Neural cell (in vitro differentiated cells): ENCODE results near the gene RGS7BP. TPM values are rescaled to one million over a fixed set of nuclear protein-coding genes. Genes with fewer than 3 reads are reported as not detected.

Source experiments
- H2AFZ ChIP-seq: fragments of 200-600, 300-800 bp; sonication (generic), shearing (Covaris generic); 2 replicates; pipeline ENCODE4 v1.6.0; 2014; ENCODE audit warnings: low read depth, mild to moderate bottlenecking, antibody characterized with exemption, low read length, moderate library complexity
- H3F3A ChIP-seq: fragments of 200-600 bp; shearing (Covaris generic); 2 replicates; pipeline ENCODE4 v1.6.1; 2016; ENCODE audit warnings: mild to moderate bottlenecking, moderate library complexity, mixed read lengths, antibody characterized with exemption, low read length; ENCODE audit not compliant: insufficient read depth, poor library complexity, severe bottlenecking
- H3K27ac ChIP-seq: fragments of 200-600, 300-800 bp; sonication (generic), shearing (Covaris generic); 2 replicates; pipeline ENCODE4 v1.5.1; 2014; ENCODE audit warnings: mild to moderate bottlenecking, low read length, moderate library complexity
- H3K27me3 ChIP-seq: fragments of 300-800, 200-600 bp; sonication (generic), shearing (Covaris generic); 2 replicates; pipeline ENCODE4 v1.6.0; 2014; ENCODE audit warnings: mild to moderate bottlenecking, low read depth, low read length, moderate library complexity; ENCODE audit not compliant: insufficient read depth
- H3K36me3 ChIP-seq: fragments of 300-800, 200-600 bp; sonication (generic), shearing (Covaris generic); 2 replicates; pipeline ENCODE4 v1.5.1; 2014; ENCODE audit warnings: mild to moderate bottlenecking, antibody characterized with exemption, low read length, moderate library complexity; ENCODE audit not compliant: insufficient read depth
- H3K4me2 ChIP-seq: fragments of 300-800, 200-600 bp; sonication (generic), shearing (Covaris generic); 2 replicates; pipeline ENCODE4 v1.6.0; 2014; ENCODE audit warnings: mild to moderate bottlenecking, low read length
- H3K4me3 ChIP-seq: fragments of 300-800, 200-600 bp; sonication (generic), shearing (Covaris generic); 2 replicates; pipeline ENCODE4 v1.5.1; 2014; ENCODE audit warnings: mild to moderate bottlenecking, low read length, moderate library complexity
- H3K79me2 ChIP-seq: fragments of 200-600 bp; shearing (Covaris generic); replicated peaks from 2 replicates; pipeline ENCODE4 v1.6.0; 2014; ENCODE audit warnings: mild to moderate bottlenecking, low read length, moderate library complexity; ENCODE audit not compliant: insufficient read depth
- H3K9ac ChIP-seq: fragments of 300-800, 200-600 bp; sonication (generic), shearing (Covaris generic); 2 replicates; pipeline ENCODE4 v1.6.1; 2016; ENCODE audit warnings: mild to moderate bottlenecking, low read length, mixed read lengths
- H3K9me2 ChIP-seq: fragments of 200-600 bp; shearing (Covaris generic); 2 replicates; pipeline ENCODE4 v1.6.1; 2016; ENCODE audit warnings: mild to moderate bottlenecking, low read length, mixed read lengths; ENCODE audit not compliant: insufficient read depth
- H3K9me3 ChIP-seq: fragments of 200-600, 300-800 bp; sonication (generic), shearing (Covaris generic); 2 replicates; pipeline ENCODE4 v1.6.1; 2016; ENCODE audit warnings: mild to moderate bottlenecking, mixed run types, low read length, moderate library complexity, mixed read lengths
- H4K20me1 ChIP-seq: fragments of 200-600 bp; shearing (Covaris generic); 2 replicates; pipeline ENCODE4 v1.6.1; 2016; ENCODE audit warnings: mild to moderate bottlenecking, mixed run types; ENCODE audit not compliant: insufficient read depth
- CTCF ChIP-seq: fragments of 450-650 bp; IDR thresholded peaks from 2 replicates; pipeline ENCODE4 v1.5.1; 2014; ENCODE audit warnings: antibody characterized with exemption, mild to moderate bottlenecking, moderate library complexity; ENCODE audit not compliant: poor library complexity, severe bottlenecking
- EP300 ChIP-seq: fragments of 450-650 bp; conservative IDR thresholded peaks from 2 replicates; pipeline ENCODE4 v1.6.1; 2014; ENCODE audit warnings: antibody characterized with exemption, mild to moderate bottlenecking, moderate library complexity; ENCODE audit not compliant: poor library complexity, severe bottlenecking
- EZH2 ChIP-seq: fragments of 200-600, 300-800 bp; shearing (Covaris generic), sonication (generic); IDR thresholded peaks from 2 replicates; pipeline ENCODE4 v1.6.1; 2014; ENCODE audit warnings: antibody characterized with exemption, low read length, borderline replicate concordance, mild to moderate bottlenecking; ENCODE audit not compliant: insufficient read depth, poor library complexity, severe bottlenecking
- MXI1 ChIP-seq: fragments of 450-650 bp; conservative IDR thresholded peaks from 2 replicates; pipeline ENCODE4 v1.6.1; 2014; ENCODE audit warnings: antibody characterized with exemption, mild to moderate bottlenecking; ENCODE audit not compliant: poor library complexity, severe bottlenecking
- POLR2AphosphoS5 ChIP-seq: IDR thresholded peaks from 2 replicates; pipeline ENCODE4 v1.6.1; 2012
- RAD21 ChIP-seq: fragments of 450-650 bp; conservative IDR thresholded peaks from 2 replicates; pipeline ENCODE4 v1.6.1; 2014; ENCODE audit warnings: antibody characterized with exemption, mild to moderate bottlenecking, moderate library complexity
- REST ChIP-seq: IDR thresholded peaks from 2 replicates; pipeline ENCODE4 v1.6.1; 2012; ENCODE audit warnings: borderline replicate concordance
- SMC3 ChIP-seq: fragments of 450-650 bp; conservative IDR thresholded peaks from 2 replicates; pipeline ENCODE4 v1.6.1; 2014; ENCODE audit warnings: antibody characterized with exemption, mild to moderate bottlenecking, moderate library complexity; ENCODE audit not compliant: poor library complexity
- TAF1 ChIP-seq: IDR thresholded peaks from 2 replicates; pipeline ENCODE4 v1.6.1; 2012; ENCODE audit warnings: low read depth
- polyA minus RNA-seq: library from RNA; depleted of rRNA, polyadenylated mRNA; stranded (reverse); fragments of >200 nt; gene quantifications from 2 replicates; pipeline ENCODE4 v1.2.3, GENCODE V29; 2014
- polyA plus RNA-seq: library from polyadenylated mRNA; depleted of rRNA; stranded (reverse); fragments of >200 nt; gene quantifications from 2 replicates; pipeline ENCODE4 v1.2.3, GENCODE V29; 2014

RGS7BP gene
- polyA plus RNA-seq (9.5 and 15.4 TPM in 2 replicates), polyA minus RNA-seq (41.1 and 41.4 TPM in 2 replicates)

GRCh38 chr5:64505769-64506566 is at the start of gene RGS7BP:
Gene RGS7BP (plus strand): TSS chr5:64506015. CDS start chr5:64506625, 610 bp downstream.
- Histone ChIP-seq H3K27ac (peak within 1 kb of the TSS; percentile 95), H3K9me2 (no peaks in the 10 kb centered on the region), H3K36me3 (no peaks in the 10 kb centered on the region), H4K20me1 (no peaks in the 10 kb centered on the region), H3K9ac (peak within 1 kb of the TSS; percentile 97), H3K79me2 (peaks cover 36% of the 10 kb centered on the region), H3K27me3 (no peaks in the 10 kb centered on the region), H3F3A (peaks cover 6% of the 10 kb centered on the region), H3K9me3 (no peaks in the 10 kb centered on the region), H2AFZ (peak within 1 kb of the TSS; percentile 63), H3K4me2 (peak within 1 kb of the TSS; percentile 95), H3K4me3 (peak within 1 kb of the TSS; percentile 94)
- peak; percentile 52 for TF ChIP-seq MXI1
- TF ChIP-seq RAD21: peak; percentile 59
- peak; percentile 69 for TF ChIP-seq CTCF
- TF ChIP-seq TAF1: peak; percentile 86
- peak; percentile 57 for TF ChIP-seq REST
- TF ChIP-seq EZH2: no peak
- peak; percentile 46 for TF ChIP-seq SMC3
- peak; percentile 79 for TF ChIP-seq EP300
- peak; percentile 93 for TF ChIP-seq POLR2AphosphoS5

- Histone ChIP-seq H3K9me2 (no peaks in the 10 kb centered on the region), H3K79me2 (no peaks in the 10 kb centered on the region), H3K4me2 (no peak overlapping the region), H3K27ac (no peak overlapping the region), H3K4me3 (no peak overlapping the region), H3K9ac (no peak overlapping the region), H4K20me1 (no peaks in the 10 kb centered on the region), H3K36me3 (no peaks in the 10 kb centered on the region), H3K9me3 (peaks cover 4% of the 10 kb centered on the region), H3K27me3 (no peaks in the 10 kb centered on the region), H2AFZ (no peak overlapping the region), H3F3A (no peaks in the 10 kb centered on the region)
- TF ChIP-seq REST (no peak), MXI1 (no peak), RAD21 (no peak), EP300 (no peak), POLR2AphosphoS5 (no peak), TAF1 (no peak), SMC3 (no peak), EZH2 (no peak), CTCF (no peak)
Measured at GRCh38 chr5:64457846-64458245, 48.0 kb upstream of the RGS7BP start.
